HG03064 (cell line): ENCODE results near the gene NFKBIE.

Experiments
- ATAC-seq: cut with Tn5 transposase; IDR thresholded peaks from one replicate; pipeline ENCODE4 v1.9.1; 2021; ENCODE audit warnings: low read depth; ENCODE audit not compliant: unreplicated experiment

Gene NFKBIE

DNA sequence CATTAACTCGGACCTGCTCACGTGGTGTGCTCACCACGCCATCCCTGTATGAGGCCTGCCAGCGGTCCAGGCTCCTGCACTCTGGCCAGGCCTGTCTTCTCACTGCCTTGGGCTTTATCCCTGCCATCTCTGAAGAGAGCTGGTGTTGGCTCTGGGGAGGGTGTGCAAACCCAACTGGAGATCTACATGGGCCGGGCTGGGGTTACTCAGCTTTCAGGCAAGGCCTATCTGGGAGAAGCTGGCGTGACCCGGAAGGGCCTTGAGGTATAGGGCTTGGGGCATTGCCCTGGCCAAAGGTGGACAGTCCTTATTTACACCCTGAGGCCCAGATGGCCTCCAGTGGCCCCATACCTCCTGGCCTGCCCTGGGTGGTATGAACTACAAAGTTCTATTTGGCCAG lies 36.9 kb downstream of the NFKBIE start:
- ATAC-seq = no peak

DNA sequence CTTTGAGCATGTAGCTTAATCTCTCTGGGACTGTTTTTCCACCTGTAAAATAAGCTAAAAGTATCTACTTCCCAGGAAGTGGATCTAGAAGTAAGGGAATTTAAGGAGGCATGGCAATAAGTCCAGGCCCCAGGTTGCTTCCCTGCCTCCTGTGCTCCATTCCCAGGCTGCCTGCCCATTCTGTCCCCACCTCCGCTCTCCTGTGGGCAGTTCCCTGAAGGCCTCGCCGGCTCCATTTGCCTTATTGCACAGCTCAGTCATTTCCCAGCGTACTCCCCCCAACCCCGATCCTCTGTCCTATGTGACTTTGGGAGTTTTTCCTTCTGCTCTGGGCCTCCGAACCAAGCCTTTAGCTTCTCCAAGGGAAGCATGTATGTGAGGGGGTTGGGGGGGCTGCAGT lies 37.3 kb downstream of the NFKBIE start:
- no peak for ATAC-seq

GRCh38 chr6:44227148-44227793 lies 38.1 kb downstream of the NFKBIE start:
- ATAC-seq = no peak

GRCh38 chr6:44226368-44227147 lies 38.8 kb downstream of the NFKBIE start:
- no peak for ATAC-seq

GRCh38 chr6:44225579-44226325 lies 39.6 kb downstream of the NFKBIE start:
- ATAC-seq = no peak

- ATAC-seq = no peak
Measured at GRCh38 chr6:44224965-44225305, 40.4 kb downstream of the NFKBIE start.

GRCh38 chr6:44224029-44224964 lies 41.1 kb downstream of the NFKBIE start:
- peak; percentile 17 for ATAC-seq

- ATAC-seq = peak; percentile 44
Measured at GRCh38 chr6:44223319-44224028, 41.9 kb downstream of the NFKBIE start, which contains the start of gene SLC29A1. TSS of gene SLC29A1 (plus strand) at chr6:44223595. CDS start at chr6:44227314, 3,719 bp downstream.

DNA sequence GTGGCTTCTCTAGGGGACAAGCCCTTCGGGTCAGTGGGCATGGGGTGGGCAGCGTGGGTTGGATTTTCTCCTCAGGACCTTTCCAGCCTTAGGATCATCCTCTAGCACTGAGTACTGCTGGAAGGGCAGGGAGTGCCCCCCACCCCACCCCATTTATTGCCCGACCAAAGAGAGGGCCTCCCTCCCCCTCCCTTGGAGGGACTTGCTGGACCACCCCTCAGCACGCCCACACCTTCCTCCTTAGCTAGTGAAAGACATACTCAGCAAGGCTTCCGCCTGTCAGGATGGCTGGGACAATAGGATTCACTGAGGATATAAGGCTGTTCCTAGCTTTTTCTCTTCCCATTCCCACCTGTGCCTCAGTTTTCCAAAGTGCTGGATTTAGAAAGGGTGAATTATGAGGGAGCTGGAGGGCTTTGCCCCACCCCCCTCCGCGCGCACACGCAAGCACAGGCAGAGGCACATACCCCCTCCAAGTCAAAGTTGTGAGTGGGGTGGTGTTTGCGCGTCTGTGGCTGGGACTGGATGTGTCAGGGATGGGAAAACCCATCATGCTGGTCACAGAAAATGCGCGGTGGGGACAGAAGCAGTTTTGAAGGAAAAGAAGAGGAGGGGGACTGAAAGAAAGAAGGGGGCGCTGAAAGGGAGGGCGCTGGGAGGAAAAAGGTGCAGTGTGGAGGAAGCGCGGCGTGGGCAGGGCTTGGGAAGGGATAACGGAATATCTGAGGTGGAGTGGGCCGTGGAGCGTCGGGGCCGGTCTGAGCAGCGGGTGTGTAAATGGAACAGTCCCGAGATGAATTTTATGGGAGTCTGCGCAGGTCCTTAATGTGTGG lies 42.6 kb downstream of the NFKBIE start:
- ATAC-seq = no peak

- no peak for ATAC-seq
Measured at GRCh38 chr6:44221961-44222335, 43.4 kb downstream of the NFKBIE start.

- no peak for ATAC-seq
Measured at GRCh38 chr6:44221291-44221960, 43.9 kb downstream of the NFKBIE start.

GRCh38 chr6:44220913-44221290 lies 44.4 kb downstream of the NFKBIE start:
- no peak for ATAC-seq

DNA sequence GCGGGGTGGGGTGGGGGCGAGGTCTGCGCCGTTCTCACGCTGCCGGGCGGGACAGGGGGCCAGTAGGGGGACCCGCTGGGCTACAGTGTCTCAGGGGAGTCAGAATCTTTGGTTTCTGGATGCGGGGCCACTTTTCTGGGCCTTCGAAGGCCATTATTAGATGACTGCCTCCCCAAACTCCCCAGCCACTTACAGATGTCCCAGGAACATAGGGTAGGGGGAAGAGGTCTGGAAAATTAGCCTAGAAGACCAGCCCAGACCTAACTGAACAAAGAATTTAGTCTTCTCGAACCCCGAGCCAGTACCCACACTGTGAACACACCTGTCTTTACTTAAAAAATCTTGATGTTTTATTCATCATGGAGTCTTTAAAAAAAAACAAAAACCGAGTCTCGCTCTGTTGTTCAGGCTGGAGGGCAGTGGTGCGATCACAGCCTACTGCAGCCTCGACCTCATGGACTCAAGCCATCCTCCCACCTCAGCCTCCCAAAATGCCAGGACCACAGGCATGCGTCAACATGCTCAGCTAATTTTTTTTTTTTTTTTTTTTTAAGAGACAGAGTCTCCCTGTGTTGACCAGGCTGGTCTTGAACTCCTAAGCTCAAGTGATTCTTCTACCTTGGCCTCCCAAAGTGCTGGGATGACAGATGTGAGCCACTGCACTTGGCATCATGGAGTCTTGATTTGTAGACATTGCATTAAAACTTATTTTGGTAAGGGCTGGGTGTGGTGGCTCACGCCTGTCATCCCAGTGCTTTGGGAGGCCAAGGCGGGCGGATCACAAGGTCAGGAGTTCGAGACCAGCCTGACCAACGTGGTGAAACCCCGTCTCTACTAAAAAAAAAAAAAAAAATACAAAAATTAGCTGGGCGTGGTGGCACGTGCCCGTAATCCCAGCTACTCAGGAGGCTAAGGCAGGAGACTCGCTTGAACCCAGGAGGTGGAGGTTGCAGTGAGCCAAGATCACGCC lies 45.3 kb downstream of the NFKBIE start:
- no peak for ATAC-seq

GRCh38 chr6:44219053-44219814 lies 46.1 kb downstream of the NFKBIE start:
- peak; percentile 48 for ATAC-seq

- ATAC-seq = no peak
Measured at GRCh38 chr6:44217332-44218143, 47.8 kb downstream of the NFKBIE start.
